Tibial nerve (tissue), 4 donors: ENCODE data around the gene AMFR. TPM values are rescaled to one million over a fixed set of nuclear protein-coding genes. Genes with fewer than 3 reads are reported as not detected.

Source experiments
- DNase-seq, 2 donors: peaks; one replicate each; pipeline ENCODE4 v3.0.0-alpha.2; 2019; ENCODE audit warnings: low spot score in 2 of 2
- H3K27ac ChIP-seq, 4 donors: fragments of 200-600 bp; sonication (generic) in 3 of 4; one replicate each; pipeline ENCODE4 v1.5.1; 2017 to 2019; ENCODE audit warnings: mild to moderate bottlenecking in 1 of 4
- H3K27me3 ChIP-seq, 2 donors: fragments of 200-600 bp; sonication (generic) in 1 of 2; one replicate each; pipeline versions ENCODE4 v1.5.1 to v1.6.0; 2017 to 2019
- H3K36me3 ChIP-seq, 3 donors: fragments of 200-600 bp; sonication (generic); one replicate each; pipeline ENCODE4 v1.5.1; 2018 to 2019
- H3K4me1 ChIP-seq, 4 donors: fragments of 200-600 bp; sonication (generic) in 3 of 4; one replicate each; pipeline ENCODE4 v1.5.1; 2017 to 2019
- H3K4me3 ChIP-seq, 4 donors: fragments of 200-600 bp; sonication (generic) in 3 of 4; one replicate each; pipeline ENCODE4 v1.5.1; 2017 to 2019; ENCODE audit warnings: mild to moderate bottlenecking in 1 of 4, moderate library complexity in 1 of 4
- H3K9me3 ChIP-seq, 4 donors: fragments of 200-600 bp; sonication (generic) in 3 of 4; one replicate each; pipeline ENCODE4 v1.5.1; 2017 to 2019
- CTCF ChIP-seq, 5 experiments: fragments of 200-600 bp in 3 of 5; fragments of 450-650 bp in 2 of 5; sonication (generic) in 3 of 5; IDR thresholded peaks; one replicate each; pipeline ENCODE4 v1.5.1; 2016 to 2019; ENCODE audit warnings: antibody characterized with exemption in 5 of 5, mild to moderate bottlenecking in 3 of 5, moderate library complexity in 2 of 5
- EP300 ChIP-seq, 2 donors: sonication (generic); formaldehyde crosslinking; IDR thresholded peaks; one replicate each; pipeline ENCODE4 v1.6.1; 2017; ENCODE audit warnings: antibody characterized with exemption in 2 of 2, mild to moderate bottlenecking in 1 of 2
- POLR2A ChIP-seq, 2 donors: fragments of 450-650 bp; IDR thresholded peaks; one replicate each; pipeline ENCODE4 v1.6.1; 2017; ENCODE audit warnings: antibody characterized with exemption in 2 of 2, mild to moderate bottlenecking in 2 of 2, moderate library complexity in 2 of 2
- WGBS, 2 donors: methylation state at CpG; one replicate each; pipeline ENCODE4 v1.1.5; 2018; 5-methylcytosine and 5-hydroxymethylcytosine counted together
- total RNA-seq, 4 donors: library from RNA; depleted of rRNA; stranded (reverse); fragments of >200 nt; gene quantifications; one replicate each; pipeline ENCODE4 v1.1.0, GENCODE V29; 2016

Gene AMFR
- total RNA-seq, 4 donors from 2014 or later: 263 to 334 (median 292) TPM

- peaks cover 0 to 79% (median 13%) of the 10 kb centered on the region in 3 donors for H3K36me3 ChIP-seq
- no peak overlapping the region for H3K4me3 ChIP-seq
- H3K9me3 ChIP-seq: no peaks in the 10 kb centered on the region
- no peaks in the 10 kb centered on the region for H3K27me3 ChIP-seq
- no peaks in the 10 kb centered on the region for H3K4me1 ChIP-seq
- 92 to 96% methylated on average over 21 to 25 of the region's 26 CpGs for WGBS, 2 donors
- no peak for DNase-seq
- no peak overlapping the region for H3K27ac ChIP-seq
- TF ChIP-seq CTCF (IDR thresholded peaks at IDR 0.05): no peak
These were observed 61.4 kb downstream of the AMFR start for GRCh38 chr16:56363781-56364565.

GRCh38 chr16:56363181-56363716, 62.1 kb downstream of the AMFR start:
- 82 to 92% methylated on average over 6 of the region's 6 CpGs for WGBS, 2 donors
- DNase-seq: no peak
- TF ChIP-seq CTCF (IDR thresholded peaks at IDR 0.05) (no peak), EP300 (IDR thresholded peaks at IDR 0.05) (no peak), POLR2A (IDR thresholded peaks at IDR 0.05) (no peak)
- no peak overlapping the region for H3K27ac ChIP-seq
- no peaks in the 10 kb centered on the region for H3K9me3 ChIP-seq
- no peaks in the 10 kb centered on the region for H3K4me1 ChIP-seq
- H3K27me3 ChIP-seq: no peaks in the 10 kb centered on the region
- no peak overlapping the region for H3K4me3 ChIP-seq
- H3K36me3 ChIP-seq: peaks cover 0 to 72% (median 13%) of the 10 kb centered on the region in 3 donors

GRCh38 chr16:56362706-56363105, 62.6 kb downstream of the AMFR start:
- H3K9me3 ChIP-seq: no peaks in the 10 kb centered on the region
- TF ChIP-seq CTCF (IDR thresholded peaks at IDR 0.05) (no peak), POLR2A (IDR thresholded peaks at IDR 0.05) (no peak), EP300 (IDR thresholded peaks at IDR 0.05) (no peak)
- H3K36me3 ChIP-seq: peaks cover 0 to 66% (median 13%) of the 10 kb centered on the region in 3 donors
- H3K27me3 ChIP-seq: no peaks in the 10 kb centered on the region
- no peak for DNase-seq
- H3K27ac ChIP-seq: no peak overlapping the region
- H3K4me1 ChIP-seq: peaks cover 0 to 1% (median 0%) of the 10 kb centered on the region in 4 donors
- 87 to 94% methylated on average over 17 of the region's 17 CpGs for WGBS, 2 donors
- no peak overlapping the region for H3K4me3 ChIP-seq

GRCh38 chr16:56362057-56362655, 63.2 kb downstream of the AMFR start:
- DNase-seq: no peak
- H3K36me3 ChIP-seq: peaks cover 0 to 61% (median 13%) of the 10 kb centered on the region in 3 donors
- H3K9me3 ChIP-seq: no peaks in the 10 kb centered on the region
- 75 to 76% methylated on average over 15 of the region's 15 CpGs for WGBS, 2 donors
- H3K4me1 ChIP-seq: peaks cover 0 to 7% (median 0%) of the 10 kb centered on the region in 4 donors
- TF ChIP-seq CTCF (IDR thresholded peaks at IDR 0.05) (no peak), EP300 (IDR thresholded peaks at IDR 0.05) (no peak), POLR2A (IDR thresholded peaks at IDR 0.05) (no peak)
- H3K27ac ChIP-seq: no peak overlapping the region
- no peak overlapping the region for H3K4me3 ChIP-seq
- no peaks in the 10 kb centered on the region for H3K27me3 ChIP-seq
